ENCODE measurements around the gene RBBP9. TPM values are rescaled to one million over a fixed set of nuclear protein-coding genes. Genes with fewer than 3 reads are reported as not detected.
A peak's percentile ranks its signal among the peaks of the same experiment; 100 is the strongest.

The RBBP9 gene
- total and polyA plus RNA-seq, 9 of the 15 experiments (the other 6 are each of a cell fraction or from before 2014, with no cell fraction given): 0.94 to 4.4 (median 2.5) TPM

DNA sequence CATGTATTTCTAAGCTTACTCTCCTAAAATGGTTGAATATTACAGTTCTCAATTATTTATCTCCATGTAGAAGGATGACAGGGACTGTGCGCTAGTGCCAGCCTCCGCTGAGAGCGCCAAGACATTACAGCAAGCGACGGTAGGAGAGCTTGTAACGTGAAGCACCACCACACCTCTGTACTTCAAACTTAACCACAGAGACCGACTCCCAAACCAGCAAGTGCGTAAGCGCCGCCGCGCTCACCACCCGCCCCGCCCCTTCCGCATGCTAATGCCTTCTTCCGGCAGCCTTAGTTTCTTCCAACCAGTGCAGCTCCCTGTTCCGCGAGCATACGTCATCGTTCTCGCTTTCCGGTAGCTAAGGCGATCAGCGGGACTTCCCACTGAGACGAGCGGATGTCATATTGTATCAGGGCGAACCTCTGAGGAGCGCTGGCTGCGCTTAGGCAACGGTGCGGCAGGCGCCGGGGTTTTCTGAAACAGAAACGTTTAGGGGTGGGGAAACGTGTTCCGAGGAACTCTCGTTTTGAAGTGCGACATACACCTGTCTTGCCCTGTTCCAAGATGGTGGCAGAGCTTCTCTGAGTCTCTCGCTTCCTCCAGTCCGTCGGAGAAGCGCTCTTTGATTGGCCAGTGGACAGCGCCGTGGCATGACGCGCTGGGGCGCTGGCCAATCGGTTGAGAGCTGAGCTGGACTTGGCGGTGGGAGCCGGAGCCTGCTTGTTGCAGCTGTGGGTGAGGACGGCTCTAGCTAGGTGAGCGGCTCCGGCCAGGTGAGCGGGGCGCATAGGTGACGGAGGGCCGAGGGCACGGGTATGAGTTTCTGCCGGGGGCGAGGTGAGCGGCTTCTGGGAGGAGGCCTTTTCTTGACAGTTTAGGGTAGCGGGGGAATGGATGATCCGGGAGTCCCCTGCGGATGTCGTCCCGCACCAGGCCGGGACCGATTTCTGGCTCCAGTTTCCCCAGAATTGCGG, 10.5 kb upstream of the RBBP9 start, which contains the start of gene SEC23B (continued):
- no peak for TF ChIP-seq FOXJ3 (CRISPR knock-in tag; IDR thresholded peaks at IDR 0.05)
- TF ChIP-seq, protein P1, sequence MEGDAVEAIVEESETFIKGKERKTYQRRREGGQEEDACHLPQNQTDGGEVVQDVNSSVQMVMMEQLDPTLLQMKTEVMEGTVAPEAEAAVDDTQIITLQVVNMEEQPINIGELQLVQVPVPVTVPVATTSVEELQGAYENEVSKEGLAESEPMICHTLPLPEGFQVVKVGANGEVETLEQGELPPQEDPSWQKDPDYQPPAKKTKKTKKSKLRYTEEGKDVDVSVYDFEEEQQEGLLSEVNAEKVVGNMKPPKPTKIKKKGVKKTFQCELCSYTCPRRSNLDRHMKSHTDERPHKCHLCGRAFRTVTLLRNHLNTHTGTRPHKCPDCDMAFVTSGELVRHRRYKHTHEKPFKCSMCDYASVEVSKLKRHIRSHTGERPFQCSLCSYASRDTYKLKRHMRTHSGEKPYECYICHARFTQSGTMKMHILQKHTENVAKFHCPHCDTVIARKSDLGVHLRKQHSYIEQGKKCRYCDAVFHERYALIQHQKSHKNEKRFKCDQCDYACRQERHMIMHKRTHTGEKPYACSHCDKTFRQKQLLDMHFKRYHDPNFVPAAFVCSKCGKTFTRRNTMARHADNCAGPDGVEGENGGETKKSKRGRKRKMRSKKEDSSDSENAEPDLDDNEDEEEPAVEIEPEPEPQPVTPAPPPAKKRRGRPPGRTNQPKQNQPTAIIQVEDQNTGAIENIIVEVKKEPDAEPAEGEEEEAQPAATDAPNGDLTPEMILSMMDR (IDR thresholded peaks at IDR 0.05 in 2 of 3, conservative IDR thresholded peaks at IDR 0.05 in 1 of 3; ENCODE audit: insufficient read depth in 2 of 3, low read depth in 1 of 3, low read length in 3 of 3): peak in 1 of 3 experiments; percentile 1; a peak in 1 of 6 replicates
- TF ChIP-seq HEY1 (CRISPR knock-in tag; IDR thresholded peaks at IDR 0.05; ENCODE audit: borderline replicate concordance): no peak
- no peak for TF ChIP-seq MAFK (IDR thresholded peaks at IDR 0.05; ENCODE audit: low read length)
- TF ChIP-seq ATF7 (IDR thresholded peaks at IDR 0.05): peak; percentile 98
- no peak for TF ChIP-seq TEAD4 (IDR thresholded peaks at IDR 0.05; ENCODE audit: low read length)
- no peak for TF ChIP-seq TEAD4 (CRISPR knock-in tag; IDR thresholded peaks at IDR 0.05; ENCODE audit: borderline replicate concordance)
- TF ChIP-seq CHD2 (IDR thresholded peaks at IDR 0.05; ENCODE audit: low read depth, low read length): peak; percentile 78
- TF ChIP-seq HDGF (IDR thresholded peaks at IDR 0.05): no peak
- TF ChIP-seq HDAC3 (IDR thresholded peaks at IDR 0.05; ENCODE audit: borderline replicate concordance, partially characterized antibody): no peak
- no peak for TF ChIP-seq KDM1A (IDR thresholded peaks at IDR 0.05)
- TF ChIP-seq, protein P2, sequence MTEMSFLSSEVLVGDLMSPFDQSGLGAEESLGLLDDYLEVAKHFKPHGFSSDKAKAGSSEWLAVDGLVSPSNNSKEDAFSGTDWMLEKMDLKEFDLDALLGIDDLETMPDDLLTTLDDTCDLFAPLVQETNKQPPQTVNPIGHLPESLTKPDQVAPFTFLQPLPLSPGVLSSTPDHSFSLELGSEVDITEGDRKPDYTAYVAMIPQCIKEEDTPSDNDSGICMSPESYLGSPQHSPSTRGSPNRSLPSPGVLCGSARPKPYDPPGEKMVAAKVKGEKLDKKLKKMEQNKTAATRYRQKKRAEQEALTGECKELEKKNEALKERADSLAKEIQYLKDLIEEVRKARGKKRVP (CRISPR knock-in tag; IDR thresholded peaks at IDR 0.05): no peak
- TF ChIP-seq SAFB2 (IDR thresholded peaks at IDR 0.05; ENCODE audit: borderline replicate concordance, low read depth, low read length, severe bottlenecking): no peak
- no peak for TF ChIP-seq MYBL2 (IDR thresholded peaks at IDR 0.05; ENCODE audit: low read depth)
- no peak for TF ChIP-seq MYBL2 (CRISPR knock-in tag; IDR thresholded peaks at IDR 0.05; ENCODE audit: borderline replicate concordance)
- TF ChIP-seq GABPB1 (CRISPR knock-in tag; IDR thresholded peaks at IDR 0.05): peak; percentile 74
- TF ChIP-seq NFE2 (IDR thresholded peaks at IDR 0.05; ENCODE audit: low read depth): no peak
- TF ChIP-seq SRSF7 (optimal IDR thresholded peaks at IDR 0.05; ENCODE audit: low read depth, low read length): no peak
- TF ChIP-seq TOE1 (IDR thresholded peaks at IDR 0.05; ENCODE audit: borderline replicate concordance): no peak; the same call in 1 of the 2 replicates
- no peak for TF ChIP-seq TOE1 (CRISPR knock-in tag; IDR thresholded peaks at IDR 0.05; ENCODE audit: borderline replicate concordance, low read depth)
- no peak for TF ChIP-seq KHSRP (IDR thresholded peaks at IDR 0.05)
- no peak for TF ChIP-seq ZNF75A (CRISPR knock-in tag; IDR thresholded peaks at IDR 0.05)
- no peak for TF ChIP-seq HNRNPUL1 (IDR thresholded peaks at IDR 0.05; ENCODE audit: low read length)
- TF ChIP-seq, protein P3, sequence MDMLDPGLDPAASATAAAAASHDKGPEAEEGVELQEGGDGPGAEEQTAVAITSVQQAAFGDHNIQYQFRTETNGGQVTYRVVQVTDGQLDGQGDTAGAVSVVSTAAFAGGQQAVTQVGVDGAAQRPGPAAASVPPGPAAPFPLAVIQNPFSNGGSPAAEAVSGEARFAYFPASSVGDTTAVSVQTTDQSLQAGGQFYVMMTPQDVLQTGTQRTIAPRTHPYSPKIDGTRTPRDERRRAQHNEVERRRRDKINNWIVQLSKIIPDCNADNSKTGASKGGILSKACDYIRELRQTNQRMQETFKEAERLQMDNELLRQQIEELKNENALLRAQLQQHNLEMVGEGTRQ (CRISPR knock-in tag; IDR thresholded peaks at IDR 0.05): no peak
- peak; percentile 56; the same call in 1 of the 2 replicates for TF ChIP-seq ZNF589 (CRISPR knock-in tag; IDR thresholded peaks at IDR 0.05; ENCODE audit: low read depth)

All from K562 (cell line).